DND-41 (cell line): ENCODE data around the gene TAS2R46.

Experiments
- EZH2 ChIP-seq: IDR thresholded peaks from 3 replicates; pipeline ENCODE4 v1.6.1; 2012; ENCODE audit warnings: borderline replicate concordance, low read depth, mild to moderate bottlenecking, moderate library complexity, low read length, inconsistent platforms; ENCODE audit not compliant: severe bottlenecking
- TF ChIP-seq, protein P1 (sequence below): IDR thresholded peaks from 2 replicates; pipeline ENCODE4 v1.5.1; 2012; ENCODE audit warnings: borderline replicate concordance, low read length, moderate library complexity, mild to moderate bottlenecking; ENCODE audit not compliant: poor library complexity, severe bottlenecking; ENCODE audit errors: extremely low read depth

DNA sequence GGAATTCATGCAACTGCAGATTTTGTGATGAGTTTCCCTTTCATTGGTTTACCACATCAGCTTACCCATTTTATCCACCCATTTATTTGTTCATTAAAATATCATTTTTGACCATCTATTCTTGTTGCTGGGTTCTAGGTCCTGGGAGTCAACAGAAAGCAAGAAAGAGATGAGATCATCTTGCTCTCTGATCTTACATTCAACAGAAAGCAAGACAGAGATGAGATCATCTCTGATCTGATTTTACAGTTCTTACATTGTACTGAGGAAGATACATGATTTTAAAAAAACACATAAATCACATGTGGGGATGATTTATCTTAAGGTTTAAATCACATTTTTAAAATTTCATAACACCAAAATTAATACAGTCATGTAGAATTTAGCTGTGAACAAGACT, 2.3 kb downstream of the TAS2R46 start:
- TF ChIP-seq, protein P1, sequence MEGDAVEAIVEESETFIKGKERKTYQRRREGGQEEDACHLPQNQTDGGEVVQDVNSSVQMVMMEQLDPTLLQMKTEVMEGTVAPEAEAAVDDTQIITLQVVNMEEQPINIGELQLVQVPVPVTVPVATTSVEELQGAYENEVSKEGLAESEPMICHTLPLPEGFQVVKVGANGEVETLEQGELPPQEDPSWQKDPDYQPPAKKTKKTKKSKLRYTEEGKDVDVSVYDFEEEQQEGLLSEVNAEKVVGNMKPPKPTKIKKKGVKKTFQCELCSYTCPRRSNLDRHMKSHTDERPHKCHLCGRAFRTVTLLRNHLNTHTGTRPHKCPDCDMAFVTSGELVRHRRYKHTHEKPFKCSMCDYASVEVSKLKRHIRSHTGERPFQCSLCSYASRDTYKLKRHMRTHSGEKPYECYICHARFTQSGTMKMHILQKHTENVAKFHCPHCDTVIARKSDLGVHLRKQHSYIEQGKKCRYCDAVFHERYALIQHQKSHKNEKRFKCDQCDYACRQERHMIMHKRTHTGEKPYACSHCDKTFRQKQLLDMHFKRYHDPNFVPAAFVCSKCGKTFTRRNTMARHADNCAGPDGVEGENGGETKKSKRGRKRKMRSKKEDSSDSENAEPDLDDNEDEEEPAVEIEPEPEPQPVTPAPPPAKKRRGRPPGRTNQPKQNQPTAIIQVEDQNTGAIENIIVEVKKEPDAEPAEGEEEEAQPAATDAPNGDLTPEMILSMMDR: no peak
- no peak for TF ChIP-seq EZH2
